NCI-H2227 (cell line): ENCODE results near the gene FMOD.
"Not testable (repeated sequence)": the region's sequence is repeated elsewhere in the genome, so short reads cannot be mapped to it uniquely, and the experiment has no call there.

ENCODE experiments used
- DNase-seq: peaks from one replicate; lab custom pipeline; 2025; ENCODE audit not compliant: unreplicated experiment; lab: John Stamatoyannopoulos, UW

FMOD gene

GRCh38 chr1:203306965-203307541, 43.9 kb downstream of the FMOD start:
- no peak for DNase-seq

- peak; percentile 69 for DNase-seq
Measured at GRCh38 chr1:203306089-203306964, 44.6 kb downstream of the FMOD start.

GRCh38 chr1:203305809-203306088, 45.2 kb downstream of the FMOD start:
- peak; percentile 48 for DNase-seq

- peak; percentile 91 for DNase-seq
Measured at GRCh38 chr1:203304919-203305808, 45.8 kb downstream of the FMOD start, which contains the start of gene BTG2. TSS of gene BTG2 (plus strand) at chr1:203305519. CDS start at chr1:203305607, 88 bp downstream.

GRCh38 chr1:203304391-203304918, 46.5 kb downstream of the FMOD start:
- no peak for DNase-seq

GRCh38 chr1:203302894-203303293, 48.0 kb downstream of the FMOD start:
- no peak for DNase-seq

DNA sequence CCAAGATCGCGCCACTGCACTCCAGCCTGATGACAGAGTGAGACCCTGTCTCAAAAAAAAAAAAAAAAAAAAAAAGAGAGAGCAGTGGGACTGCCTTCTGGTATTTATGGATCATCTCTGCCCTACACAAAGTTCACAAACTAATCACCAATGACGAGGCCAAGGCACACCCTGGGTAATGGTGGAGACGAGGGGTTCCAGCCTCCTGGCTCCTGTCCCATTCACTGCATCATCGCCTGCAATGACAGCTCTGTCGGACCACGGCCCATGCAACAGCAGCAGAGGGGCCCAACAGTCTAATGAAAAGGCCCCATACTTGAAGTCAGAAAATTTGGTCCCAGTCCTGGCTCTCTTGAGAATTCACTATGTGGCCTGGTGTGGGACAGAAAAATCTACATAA, 48.5 kb downstream of the FMOD start:
- DNase-seq, result no peak

DNA sequence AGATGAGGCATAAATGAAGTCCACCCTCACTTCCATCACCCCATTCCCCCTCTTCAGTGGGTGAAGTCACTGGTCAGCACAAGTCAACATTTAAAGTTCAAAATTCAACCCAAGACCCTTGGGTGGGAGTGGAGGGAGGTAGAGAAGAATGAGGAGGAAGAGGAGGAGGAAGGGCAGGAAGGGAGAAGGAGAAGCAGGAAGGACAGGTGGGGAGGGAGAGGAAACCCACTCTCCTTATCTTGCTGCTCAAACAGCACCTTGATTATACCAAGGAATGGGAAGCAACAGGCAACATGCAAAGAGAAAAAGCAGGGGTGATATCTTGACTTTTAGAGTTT, 49.6 kb downstream of the FMOD start:
- no peak for DNase-seq

DNA sequence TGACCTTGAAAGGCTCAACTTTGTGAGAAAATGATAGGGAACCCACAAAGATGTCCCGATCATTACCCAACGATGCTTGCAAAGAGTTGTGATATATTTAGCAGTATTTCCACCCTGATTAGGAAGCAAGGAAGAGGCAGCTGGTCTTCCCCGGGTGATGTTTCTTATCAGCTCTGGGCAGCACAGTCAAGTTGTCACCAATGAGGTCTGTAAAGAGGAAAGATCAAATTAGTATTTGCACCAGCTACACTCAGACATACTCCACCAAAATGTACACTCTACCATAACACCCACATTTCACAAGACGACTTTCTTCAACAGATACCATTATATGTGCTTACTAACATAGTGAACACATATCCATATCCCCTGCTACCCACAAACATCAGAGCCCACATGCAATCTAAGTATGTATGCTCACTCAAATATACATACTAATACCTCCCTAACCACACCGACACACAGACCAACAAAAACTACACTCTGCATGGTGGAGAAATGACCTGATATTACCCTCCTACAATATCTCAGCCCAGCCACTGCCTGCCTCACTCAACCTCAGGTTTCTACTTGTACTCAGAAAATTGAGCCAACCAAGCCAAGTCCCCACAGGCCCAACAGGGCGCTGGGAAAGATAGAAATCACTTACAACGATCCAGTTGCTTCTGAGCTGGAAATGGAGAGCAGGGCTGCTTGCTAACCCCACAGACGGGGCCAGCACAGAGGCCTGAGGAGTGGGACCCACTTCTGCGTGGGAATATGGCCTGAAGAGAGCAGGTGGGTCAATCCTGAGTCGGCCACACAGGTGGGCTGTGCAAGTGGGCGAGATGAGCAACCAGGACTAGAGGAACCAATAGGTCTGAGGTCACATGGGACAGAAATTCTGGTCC, 50.2 kb downstream of the FMOD start:
- DNase-seq, result no peak

DNA sequence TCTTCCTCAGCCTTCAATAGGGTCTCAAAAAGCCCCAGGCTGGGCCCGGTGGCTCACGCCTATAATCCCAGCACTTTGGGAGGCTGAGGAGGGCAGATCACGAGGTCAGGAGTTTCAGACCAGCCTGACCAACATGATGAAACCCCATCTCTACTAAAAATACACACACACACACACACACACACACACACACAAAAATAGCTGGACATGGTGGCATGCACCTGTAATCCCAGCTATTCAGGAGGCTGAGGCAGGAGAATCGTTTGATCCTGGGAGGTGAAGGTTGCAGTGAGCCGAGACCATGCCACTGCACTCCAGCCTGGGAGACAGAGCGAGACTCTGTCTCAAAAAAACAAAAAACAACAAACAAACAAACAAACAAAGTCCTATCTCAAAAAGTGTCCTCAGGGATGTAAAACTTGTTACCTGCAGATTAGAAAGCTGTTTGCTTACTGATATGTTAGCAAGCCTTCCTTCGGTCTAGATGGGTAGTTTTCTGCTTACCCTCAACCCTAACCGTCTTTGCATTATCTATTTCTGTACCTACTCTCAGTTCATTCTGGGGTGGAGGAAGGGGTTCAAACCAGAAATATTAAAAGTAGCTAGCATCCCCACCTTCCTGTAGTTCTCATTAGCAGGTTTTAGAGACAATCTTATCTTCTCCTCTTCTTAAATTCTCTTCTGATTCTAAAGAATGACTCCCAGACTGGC, 51.0 kb downstream of the FMOD start:
- not testable (repeated sequence) for DNase-seq

- DNase-seq, result no peak
Measured at GRCh38 chr1:203299169-203299568, 51.8 kb downstream of the FMOD start.

GRCh38 chr1:203296460-203297073, 54.4 kb downstream of the FMOD start:
- DNase-seq, result no peak

GRCh38 chr1:203295796-203296195, 55.1 kb downstream of the FMOD start:
- DNase-seq, result no peak

DNA sequence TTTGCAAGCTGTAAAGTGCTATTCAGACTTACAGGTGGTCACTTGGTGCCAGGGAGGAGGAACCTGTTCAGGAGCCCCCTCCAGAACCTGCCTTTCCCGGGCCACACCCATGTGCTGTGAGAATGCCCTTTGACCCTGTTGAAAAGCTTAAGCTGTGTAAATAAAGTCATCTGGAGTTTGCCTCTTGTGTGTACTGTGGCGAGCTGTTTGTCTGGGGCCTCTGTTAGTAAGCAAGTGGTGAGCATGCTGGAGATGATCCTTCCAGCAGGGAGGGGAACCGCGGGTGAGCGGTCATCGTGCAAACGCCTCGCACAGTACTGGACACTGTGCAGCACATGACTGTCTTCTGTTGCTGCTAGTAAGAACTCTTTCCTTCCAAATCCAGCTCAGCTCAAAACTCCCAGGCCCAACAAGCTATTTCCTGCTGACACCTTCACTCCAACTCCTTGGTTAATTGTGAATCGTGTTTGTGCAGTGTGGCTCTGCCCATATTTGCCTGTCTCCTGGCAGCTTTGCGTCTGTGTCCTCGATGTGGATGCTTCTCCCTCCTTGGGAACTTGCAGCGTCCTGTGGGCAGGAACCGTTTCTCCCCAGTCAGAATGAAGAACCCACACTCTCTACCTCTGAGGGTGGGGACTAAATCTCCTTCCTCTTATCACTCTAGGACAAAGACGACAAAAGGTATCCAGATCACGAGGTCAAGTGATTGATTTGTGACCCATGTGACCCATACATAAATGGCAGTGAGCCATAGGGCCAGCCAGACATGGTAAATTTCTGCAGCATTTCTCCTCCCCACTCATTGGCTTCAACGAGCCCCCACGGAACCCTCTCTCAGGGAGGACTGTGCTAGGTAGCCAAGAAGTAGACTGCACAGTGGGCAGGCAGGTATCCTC, 59.5 kb downstream of the FMOD start:
- DNase-seq, result no peak
